ENCODE results near the gene SDC4. TPM values are rescaled to one million over a fixed set of nuclear protein-coding genes. Genes with fewer than 3 reads are reported as not detected.

Gene SDC4
- total RNA-seq, 1 donor from 2014 or later = 7.4 TPM

- Mint-ChIP-seq H3K27ac (ENCODE audit: unreplicated experiment) (no peak overlapping the region), H3K4me3 (ENCODE audit: unreplicated experiment) (peak overlapping the region; percentile 73), H3K27me3 (ENCODE audit: unreplicated experiment) (no peaks in the 10 kb centered on the region), H3K9me3 (ENCODE audit: unreplicated experiment) (no peaks in the 10 kb centered on the region), H3K36me3 (ENCODE audit: low read depth, unreplicated experiment) (no peaks in the 10 kb centered on the region), H3K4me1 (ENCODE audit: unreplicated experiment) (peaks cover 41% of the 10 kb centered on the region)
- no peak for DNase-seq (ENCODE audit: low spot score)
- TF ChIP-seq CTCF (IDR thresholded peaks at IDR 0.05; ENCODE audit: unreplicated experiment) = no peak
Measured at GRCh38 chr20:45347297-45347935, 808 bp downstream of the SDC4 start.

GRCh38 chr20:45346851-45347250, 1.4 kb downstream of the SDC4 start:
- H3K27ac Mint-ChIP-seq (ENCODE audit: unreplicated experiment) = no peak overlapping the region
- H3K27me3 Mint-ChIP-seq (ENCODE audit: unreplicated experiment) = no peaks in the 10 kb centered on the region
- no peak overlapping the region for H3K4me3 Mint-ChIP-seq (ENCODE audit: unreplicated experiment)
- peaks cover 47% of the 10 kb centered on the region for H3K4me1 Mint-ChIP-seq (ENCODE audit: unreplicated experiment)
- no peaks in the 10 kb centered on the region for H3K36me3 Mint-ChIP-seq (ENCODE audit: low read depth, unreplicated experiment)
- no peaks in the 10 kb centered on the region for H3K9me3 Mint-ChIP-seq (ENCODE audit: unreplicated experiment)
- TF ChIP-seq CTCF (IDR thresholded peaks at IDR 0.05; ENCODE audit: unreplicated experiment) = no peak
- no peak for DNase-seq (ENCODE audit: low spot score)

- H3K9me3 Mint-ChIP-seq (ENCODE audit: unreplicated experiment) = no peaks in the 10 kb centered on the region
- no peak for DNase-seq (ENCODE audit: low spot score)
- no peaks in the 10 kb centered on the region for H3K27me3 Mint-ChIP-seq (ENCODE audit: unreplicated experiment)
- no peak overlapping the region for H3K27ac Mint-ChIP-seq (ENCODE audit: unreplicated experiment)
- no peaks in the 10 kb centered on the region for H3K36me3 Mint-ChIP-seq (ENCODE audit: low read depth, unreplicated experiment)
- no peak for TF ChIP-seq CTCF (IDR thresholded peaks at IDR 0.05; ENCODE audit: unreplicated experiment)
- H3K4me3 Mint-ChIP-seq (ENCODE audit: unreplicated experiment) = no peak overlapping the region
- peaks cover 52% of the 10 kb centered on the region for H3K4me1 Mint-ChIP-seq (ENCODE audit: unreplicated experiment)
Measured at GRCh38 chr20:45346291-45346718, 1.9 kb downstream of the SDC4 start.

GRCh38 chr20:45345104-45345936, 2.9 kb downstream of the SDC4 start:
- H3K27ac Mint-ChIP-seq (ENCODE audit: unreplicated experiment) = no peak overlapping the region
- H3K27me3 Mint-ChIP-seq (ENCODE audit: unreplicated experiment) = no peaks in the 10 kb centered on the region
- no peak for TF ChIP-seq CTCF (IDR thresholded peaks at IDR 0.05; ENCODE audit: unreplicated experiment)
- no peak for DNase-seq (ENCODE audit: low spot score)
- H3K36me3 Mint-ChIP-seq (ENCODE audit: low read depth, unreplicated experiment) = no peaks in the 10 kb centered on the region
- H3K4me3 Mint-ChIP-seq (ENCODE audit: unreplicated experiment) = no peak overlapping the region
- no peaks in the 10 kb centered on the region for H3K9me3 Mint-ChIP-seq (ENCODE audit: unreplicated experiment)
- peaks cover 57% of the 10 kb centered on the region for H3K4me1 Mint-ChIP-seq (ENCODE audit: unreplicated experiment)

All from endothelial cell (in vitro differentiated cells).